RPMI8226 (cell line): ENCODE data around the gene OR10P1.
A peak's percentile ranks its signal among the peaks of the same experiment; 100 is the strongest.

Experiments used
- DNase-seq: peaks from one replicate; pipeline ENCODE4 v3.0.0-alpha.2; 2015

Gene OR10P1

GRCh38 chr12:55653031-55653430 lies 16.3 kb downstream of the OR10P1 start:
- no peak for DNase-seq

- DNase-seq: no peak
Measured at GRCh38 chr12:55654511-55655214, 18.0 kb downstream of the OR10P1 start.

GRCh38 chr12:55657212-55657611 lies 20.5 kb downstream of the OR10P1 start:
- no peak for DNase-seq

GRCh38 chr12:55658212-55658611 lies 21.5 kb downstream of the OR10P1 start:
- no peak for DNase-seq

GRCh38 chr12:55658635-55659391 lies 22.1 kb downstream of the OR10P1 start:
- DNase-seq: no peak

- peak; percentile 55 for DNase-seq
Measured at GRCh38 chr12:55659486-55660385, 23.0 kb downstream of the OR10P1 start.

- DNase-seq: no peak
Measured at GRCh38 chr12:55663391-55663790, 26.7 kb downstream of the OR10P1 start.

- DNase-seq: no peak
Measured at GRCh38 chr12:55664826-55665225, 28.1 kb downstream of the OR10P1 start.

GRCh38 chr12:55666508-55666907 lies 29.8 kb downstream of the OR10P1 start:
- DNase-seq: no peak

GRCh38 chr12:55670276-55670675 lies 33.6 kb downstream of the OR10P1 start:
- DNase-seq: no peak

GRCh38 chr12:55671746-55672145 lies 35.1 kb downstream of the OR10P1 start:
- DNase-seq: no peak

- peak; percentile 75 for DNase-seq
Measured at GRCh38 chr12:55673638-55674037, 36.9 kb downstream of the OR10P1 start.

GRCh38 chr12:55675666-55676065 lies 39.0 kb downstream of the OR10P1 start:
- no peak for DNase-seq

GRCh38 chr12:55676707-55677106 lies 40.0 kb downstream of the OR10P1 start:
- DNase-seq: no peak

GRCh38 chr12:55679691-55680090 lies 43.0 kb downstream of the OR10P1 start:
- DNase-seq: no peak

GRCh38 chr12:55681142-55682077 lies 44.7 kb downstream of the OR10P1 start:
- peak; percentile 46 for DNase-seq

GRCh38 chr12:55682087-55682796 lies 45.5 kb downstream of the OR10P1 start:
- DNase-seq: no peak

GRCh38 chr12:55683676-55684075 lies 47.0 kb downstream of the OR10P1 start:
- no peak for DNase-seq

GRCh38 chr12:55684761-55685370 lies 48.2 kb downstream of the OR10P1 start:
- no peak for DNase-seq

GRCh38 chr12:55685671-55686070 lies 49.0 kb downstream of the OR10P1 start:
- no peak for DNase-seq

- no peak for DNase-seq
Measured at GRCh38 chr12:55686366-55687010, 49.8 kb downstream of the OR10P1 start.
